Measurements from ENCODE around the gene CFAP299. TPM values are rescaled to one million over a fixed set of nuclear protein-coding genes. Genes with fewer than 3 reads are reported as not detected.

Gene CFAP299
- total RNA-seq, 3 donors from 2014 or later, result under 0.01 to 0.15 TPM; not detected in 1

- intact Hi-C loops (cut with DNase I; ENCODE audit: low total_unique reads), result no loop called here
- DNase-seq (ENCODE audit: low spot score in 2 of 2), result no peak
- no peaks in the 10 kb centered on the region for H3K27me3 ChIP-seq
- TF ChIP-seq CTCF (IDR thresholded peaks at IDR 0.05) (no peak), POLR2A (IDR thresholded peaks at IDR 0.05) (no peak), POLR2AphosphoS5 (IDR thresholded peaks at IDR 0.05) (no peak)
- H3K36me3 ChIP-seq, result no peaks in the 10 kb centered on the region
- H3K4me3 ChIP-seq, result no peak overlapping the region
- no peaks in the 10 kb centered on the region for H3K4me1 ChIP-seq
- H3K9me3 ChIP-seq, result no peaks in the 10 kb centered on the region
- H3K27ac ChIP-seq, result no peak overlapping the region
Measured at GRCh38 chr4:80611678-80611979, 276.1 kb downstream of the CFAP299 start.

DNA sequence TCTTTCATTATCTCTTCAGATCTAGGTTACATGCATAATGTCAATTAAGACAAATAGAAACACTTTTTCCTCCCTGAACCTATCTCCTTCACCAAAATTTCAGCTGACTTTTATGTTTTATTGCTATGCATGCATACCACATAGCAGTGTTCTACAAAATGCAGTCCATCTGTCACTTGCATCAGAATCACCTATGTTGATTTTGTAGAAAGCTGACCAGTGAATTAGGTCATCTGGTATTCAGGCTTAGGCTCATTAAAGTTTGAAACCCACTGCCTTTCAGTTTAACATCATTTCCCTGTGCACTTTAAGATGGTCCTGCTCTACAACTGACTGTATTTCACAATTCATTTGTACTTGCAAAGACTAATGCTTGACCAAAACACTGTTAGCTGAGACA is 277.9 kb downstream of the CFAP299 start:
- intact Hi-C loops (cut with DNase I; ENCODE audit: low total_unique reads), result no loop called here

GRCh38 chr4:80614319-80614718 is 278.8 kb downstream of the CFAP299 start:
- no peak for DNase-seq (ENCODE audit: low spot score in 2 of 2)
- Histone ChIP-seq H3K27me3 (no peaks in the 10 kb centered on the region), H3K27ac (no peak overlapping the region), H3K9me3 (no peaks in the 10 kb centered on the region), H3K36me3 (no peaks in the 10 kb centered on the region), H3K4me1 (no peaks in the 10 kb centered on the region), H3K4me3 (no peak overlapping the region)
- intact Hi-C loops (cut with DNase I; ENCODE audit: low total_unique reads), result no loop called here
- TF ChIP-seq POLR2A (IDR thresholded peaks at IDR 0.05) (no peak), POLR2AphosphoS5 (IDR thresholded peaks at IDR 0.05) (no peak), CTCF (IDR thresholded peaks at IDR 0.05) (no peak)

More for the DNA sequence above, 277.9 kb downstream of the CFAP299 start:
- H3K4me1 ChIP-seq, result no peaks in the 10 kb centered on the region
- TF ChIP-seq CTCF (IDR thresholded peaks at IDR 0.05) (no peak), POLR2AphosphoS5 (IDR thresholded peaks at IDR 0.05) (no peak), POLR2A (IDR thresholded peaks at IDR 0.05) (no peak)
- no peaks in the 10 kb centered on the region for H3K9me3 ChIP-seq
- DNase-seq (ENCODE audit: low spot score in 2 of 2), result no peak
- no peaks in the 10 kb centered on the region for H3K36me3 ChIP-seq
- no peaks in the 10 kb centered on the region for H3K27me3 ChIP-seq
- H3K4me3 ChIP-seq, result no peak overlapping the region
- H3K27ac ChIP-seq, result no peak overlapping the region

DNA sequence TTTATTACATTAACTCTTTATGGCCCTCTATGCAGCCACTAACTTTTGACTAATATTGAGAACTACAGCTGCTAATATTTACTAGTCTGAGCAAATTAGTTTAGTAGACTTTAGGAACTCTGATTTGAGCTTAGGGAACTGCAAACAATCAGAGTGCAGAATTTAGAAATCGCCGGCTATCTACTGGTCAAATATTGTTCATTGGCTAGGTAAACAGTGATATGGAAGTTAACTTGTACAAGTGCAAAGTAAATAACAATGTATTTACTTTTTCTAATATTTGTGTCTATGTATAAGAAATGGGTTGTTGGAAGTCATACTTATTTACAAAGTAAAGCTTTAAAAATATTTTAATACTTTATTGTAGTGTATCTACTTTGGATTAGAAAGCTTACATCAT is 279.6 kb downstream of the CFAP299 start:
- intact Hi-C loops (cut with DNase I; ENCODE audit: low total_unique reads), result no loop called here
- Histone ChIP-seq H3K9me3 (no peaks in the 10 kb centered on the region), H3K27me3 (no peaks in the 10 kb centered on the region), H3K27ac (no peak overlapping the region), H3K4me1 (no peaks in the 10 kb centered on the region), H3K4me3 (no peak overlapping the region), H3K36me3 (no peaks in the 10 kb centered on the region)
- TF ChIP-seq POLR2AphosphoS5 (IDR thresholded peaks at IDR 0.05) (no peak), POLR2A (IDR thresholded peaks at IDR 0.05) (no peak), CTCF (IDR thresholded peaks at IDR 0.05) (no peak)
- DNase-seq (ENCODE audit: low spot score in 2 of 2), result no peak

GRCh38 chr4:80619070-80619674 is 283.6 kb downstream of the CFAP299 start:
- no peak overlapping the region for H3K27ac ChIP-seq
- peaks cover 0 to 7% of the 10 kb centered on the region in 2 donors for H3K9me3 ChIP-seq
- no peaks in the 10 kb centered on the region for H3K4me1 ChIP-seq
- no peaks in the 10 kb centered on the region for H3K27me3 ChIP-seq
- TF ChIP-seq CTCF (IDR thresholded peaks at IDR 0.05) (no peak), POLR2AphosphoS5 (IDR thresholded peaks at IDR 0.05) (no peak), POLR2A (IDR thresholded peaks at IDR 0.05) (no peak)
- no peak overlapping the region for H3K4me3 ChIP-seq
- DNase-seq (ENCODE audit: low spot score in 2 of 2), result no peak
- intact Hi-C loops (cut with DNase I; ENCODE audit: low total_unique reads), result no loop called here
- no peaks in the 10 kb centered on the region for H3K36me3 ChIP-seq
